Brain pericyte (primary cell): ENCODE data around the gene HSDL1.

ENCODE experiments used
- DNase-seq: peaks from one replicate; pipeline ENCODE4 v3.0.0-alpha.2; 2012; ENCODE audit warnings: low read depth, low spot score

HSDL1 gene

GRCh38 chr16:84082110-84082509 lies 62.9 kb downstream of the HSDL1 start:
- DNase-seq = no peak

DNA sequence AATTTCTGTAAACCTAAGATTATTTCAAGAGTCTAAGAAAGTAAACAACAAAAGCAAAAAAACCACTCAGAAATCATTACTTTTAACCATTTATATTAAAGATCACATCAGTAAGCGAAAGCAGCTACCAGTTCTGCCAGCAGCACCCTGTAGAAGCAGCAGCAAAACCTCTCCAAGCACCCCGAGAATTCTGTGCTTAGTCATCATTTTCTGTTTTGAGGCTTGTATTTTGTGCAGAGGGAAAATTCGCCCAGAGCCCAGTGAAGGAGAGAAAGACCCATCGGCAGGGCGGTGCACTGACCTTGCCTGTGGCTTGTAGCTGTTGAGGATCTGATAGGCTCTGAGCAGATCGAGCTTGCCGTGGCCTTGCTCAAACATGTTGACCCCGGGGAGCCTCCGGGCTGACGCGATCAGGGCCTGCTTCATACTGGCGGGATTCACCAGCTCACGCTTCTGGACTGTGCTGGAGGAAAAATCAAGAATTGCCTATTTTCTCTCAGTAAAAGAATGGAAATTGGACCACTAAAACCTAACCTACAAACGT lies 63.5 kb downstream of the HSDL1 start:
- DNase-seq = no peak

DNA sequence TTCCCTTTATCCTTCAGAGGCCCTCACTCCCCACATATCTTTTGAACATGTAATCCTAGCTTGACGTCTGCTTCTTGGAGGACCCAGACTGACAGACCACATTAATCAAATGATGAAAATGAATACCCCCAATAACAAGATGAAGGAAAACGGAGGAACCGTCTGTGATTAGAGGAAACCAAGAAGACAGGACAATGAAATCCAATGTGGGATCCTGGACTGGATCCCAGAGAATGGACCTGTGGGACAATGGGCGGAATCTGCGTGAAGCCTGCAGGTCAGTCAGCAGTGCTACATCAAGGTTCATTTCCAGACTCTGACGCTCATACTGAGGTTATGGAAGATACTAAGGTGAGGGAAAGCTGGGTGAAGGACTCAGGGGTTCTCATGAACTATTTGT lies 64.2 kb downstream of the HSDL1 start:
- no peak for DNase-seq

GRCh38 chr16:84080378-84080777 lies 64.6 kb downstream of the HSDL1 start:
- DNase-seq = no peak

DNA sequence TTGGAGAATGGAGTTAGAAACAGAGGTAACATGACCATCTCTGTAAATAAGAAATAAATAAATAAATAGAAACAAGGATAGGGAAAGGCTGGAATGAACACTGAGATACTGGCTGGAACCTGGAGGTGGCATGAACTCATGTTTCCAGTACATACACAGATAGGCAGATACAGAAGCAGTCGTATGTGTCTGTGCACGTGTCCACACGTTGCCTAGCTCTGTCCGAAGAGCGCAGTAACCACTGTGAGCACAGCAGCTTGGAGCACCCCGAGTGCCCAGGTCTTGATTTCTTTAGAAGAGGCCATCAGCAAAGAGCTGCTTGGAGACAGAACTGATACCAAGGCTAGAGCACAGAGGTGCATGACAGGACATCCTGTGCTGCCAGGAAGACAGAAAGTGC lies 65.3 kb downstream of the HSDL1 start:
- DNase-seq = no peak

DNA sequence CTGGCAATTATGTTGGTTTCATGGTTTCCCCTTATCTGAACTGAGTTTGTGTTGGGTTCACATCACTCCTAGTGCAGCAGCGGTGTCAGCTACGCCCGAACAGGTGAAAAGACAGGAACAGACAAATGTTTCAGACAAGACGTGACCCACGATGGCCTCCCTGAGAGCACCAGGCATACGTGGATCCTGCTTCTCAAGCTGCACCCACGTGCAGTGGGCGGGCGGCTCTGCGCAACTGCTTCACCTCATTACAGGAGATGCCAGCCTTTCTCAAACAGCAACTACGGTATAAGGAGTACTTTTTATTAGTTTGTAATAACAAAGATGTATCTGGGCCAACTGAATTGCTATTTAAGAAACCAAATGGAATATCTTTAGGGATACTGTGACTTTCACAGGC lies 69.6 kb downstream of the HSDL1 start:
- no peak for DNase-seq

DNA sequence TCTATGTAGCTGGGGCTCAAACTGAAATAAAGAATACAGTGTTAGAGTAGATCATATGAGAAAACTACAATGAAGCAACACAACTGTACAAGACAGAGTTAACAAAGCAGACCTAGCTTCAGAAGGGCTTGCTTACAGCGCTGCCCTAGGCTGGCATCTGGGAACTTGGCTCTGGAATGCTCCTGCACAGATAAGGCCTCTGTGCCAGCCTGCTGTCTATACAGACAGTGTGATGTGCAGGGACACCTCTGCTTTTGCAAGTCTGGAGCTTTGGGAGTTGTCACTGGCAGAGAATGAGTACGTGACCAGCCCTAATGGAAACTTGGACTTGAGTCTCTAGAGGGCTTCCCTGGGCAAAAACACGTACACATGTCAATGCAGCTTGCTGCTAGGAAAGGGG lies 70.3 kb downstream of the HSDL1 start:
- no peak for DNase-seq
